ENCODE data around the gene MYOG. TPM values are rescaled to one million over a fixed set of nuclear protein-coding genes. Genes with fewer than 3 reads are reported as not detected.

MYOG gene
- total RNA-seq, 2 experiments from 2014 or later, result not detected

DNA sequence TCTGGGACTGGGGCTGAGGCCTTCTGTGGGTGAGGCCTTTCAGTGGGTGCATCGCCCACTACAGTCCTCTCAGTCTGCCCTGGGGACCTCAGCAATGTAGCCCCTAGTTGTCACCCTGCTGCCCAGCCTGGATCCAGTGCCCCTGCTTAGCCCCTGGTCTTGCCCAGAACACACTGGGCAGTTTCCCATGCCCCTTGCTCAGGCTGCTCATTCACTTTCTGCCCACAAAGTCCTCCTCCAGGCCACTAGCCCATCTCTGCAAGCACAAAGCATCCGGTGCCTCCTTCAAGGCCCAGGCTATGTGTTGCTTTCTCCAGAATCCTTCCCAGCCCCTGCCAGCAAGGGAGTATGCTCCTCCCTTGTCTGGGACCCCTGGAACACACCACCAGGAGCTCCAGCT, 36.3 kb upstream of the MYOG start:
- Histone ChIP-seq H3K9me2 (ENCODE audit: insufficient read depth, low read length) (no peaks in the 10 kb centered on the region), H3K79me2 (ENCODE audit: insufficient read depth, low read depth, low read length) (no peaks in the 10 kb centered on the region), H3K36me3 (ENCODE audit: insufficient read depth, low read length) (no peaks in the 10 kb centered on the region), H2AFZ (ENCODE audit: low read length) (no peak overlapping the region), H3K4me1 (ENCODE audit: insufficient read depth, low read length, poor library complexity, severe bottlenecking) (no peaks in the 10 kb centered on the region), H3K27ac (ENCODE audit: low read depth, low read length, poor library complexity, severe bottlenecking) (no peak overlapping the region), H3K4me2 (ENCODE audit: low read length) (no peak overlapping the region), H4K20me1 (ENCODE audit: insufficient read depth, low read length) (no peaks in the 10 kb centered on the region), H3K4me3 (ENCODE audit: low read depth, low read length, poor library complexity, severe bottlenecking) (no peak overlapping the region), H3K9me3 (ENCODE audit: low read length) (no peaks in the 10 kb centered on the region)
- ChIA-PET POLR2A (no interaction called here), CTCF (ENCODE audit: unreplicated experiment) (no interaction called here)
- BruUV-seq (replicated peaks), result no TSS peak
- no peak for TF ChIP-seq EZH2phosphoT487 (IDR thresholded peaks at IDR 0.05; ENCODE audit: borderline replicate concordance, low read depth, low read length)
- no peak for TF ChIP-seq CTCF (conservative IDR thresholded peaks at IDR 0.05; ENCODE audit: low read length)
- no peak for DNase-seq (ENCODE audit: low spot score)
- intact Hi-C loops (cut with micrococcal nuclease; ENCODE audit: unreplicated experiment), result no loop called here

DNA sequence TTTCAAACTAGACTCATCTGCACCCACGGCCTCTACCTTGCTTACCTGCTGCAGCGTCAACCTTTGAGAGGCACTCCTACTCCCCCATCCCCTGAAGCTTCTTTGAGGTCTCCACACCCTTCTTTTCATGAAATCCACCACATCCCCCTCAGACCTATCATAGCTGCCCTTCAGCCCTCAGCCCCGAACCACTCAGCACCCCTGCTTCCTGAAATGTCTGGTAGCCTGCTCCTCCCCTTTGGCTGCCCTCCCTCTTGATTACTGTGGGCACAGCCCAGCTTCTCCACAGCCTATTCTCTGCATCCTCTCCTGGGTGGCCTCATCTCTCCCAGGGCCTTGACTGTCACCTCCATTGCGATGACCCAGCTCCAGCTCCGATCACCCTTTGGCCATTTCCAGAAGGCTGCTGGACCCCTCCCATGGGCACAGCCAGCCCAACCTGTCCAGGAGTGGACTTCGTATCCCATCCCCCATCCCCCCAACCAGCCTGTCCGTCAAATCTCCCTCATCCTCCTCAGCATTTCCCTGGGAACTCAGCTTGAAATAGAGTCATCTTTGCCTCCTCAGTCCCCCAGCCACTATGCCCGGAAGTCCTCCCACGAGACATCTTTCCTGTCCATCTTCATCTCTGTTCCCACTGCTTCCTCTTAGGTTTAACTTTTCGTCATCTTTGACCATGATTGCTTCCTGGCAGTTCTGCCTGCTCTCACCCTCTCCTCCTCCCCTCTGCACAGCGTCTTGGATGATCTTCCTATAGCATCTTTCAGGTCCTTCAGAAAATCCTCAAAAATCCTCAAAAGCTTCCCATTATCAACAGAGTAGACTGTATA, 35.6 kb upstream of the MYOG start:
- H3K36me3 ChIP-seq (ENCODE audit: insufficient read depth, low read length), result no peaks in the 10 kb centered on the region
- H3K4me3 ChIP-seq (ENCODE audit: low read depth, low read length, poor library complexity, severe bottlenecking), result no peak overlapping the region
- BruUV-seq (replicated peaks), result no TSS peak
- H3K9me2 ChIP-seq (ENCODE audit: insufficient read depth, low read length), result no peaks in the 10 kb centered on the region
- ChIA-PET POLR2A (no interaction called here), CTCF (ENCODE audit: unreplicated experiment) (no interaction called here)
- intact Hi-C loops (cut with micrococcal nuclease; ENCODE audit: unreplicated experiment), result no loop called here
- no peak for TF ChIP-seq CTCF (conservative IDR thresholded peaks at IDR 0.05; ENCODE audit: low read length)
- no peak for TF ChIP-seq EZH2phosphoT487 (IDR thresholded peaks at IDR 0.05; ENCODE audit: borderline replicate concordance, low read depth, low read length)
- no peak overlapping the region for H2AFZ ChIP-seq (ENCODE audit: low read length)
- H3K79me2 ChIP-seq (ENCODE audit: insufficient read depth, low read depth, low read length), result no peaks in the 10 kb centered on the region
- H3K9me3 ChIP-seq (ENCODE audit: low read length), result no peaks in the 10 kb centered on the region
- no peaks in the 10 kb centered on the region for H4K20me1 ChIP-seq (ENCODE audit: insufficient read depth, low read length)
- H3K27ac ChIP-seq (ENCODE audit: low read depth, low read length, poor library complexity, severe bottlenecking), result no peak overlapping the region
- H3K4me2 ChIP-seq (ENCODE audit: low read length), result no peak overlapping the region
- no peaks in the 10 kb centered on the region for H3K4me1 ChIP-seq (ENCODE audit: insufficient read depth, low read length, poor library complexity, severe bottlenecking)
- no peak for DNase-seq (ENCODE audit: low spot score)
